ENCODE measurements around the gene UGT1A8.

DNA sequence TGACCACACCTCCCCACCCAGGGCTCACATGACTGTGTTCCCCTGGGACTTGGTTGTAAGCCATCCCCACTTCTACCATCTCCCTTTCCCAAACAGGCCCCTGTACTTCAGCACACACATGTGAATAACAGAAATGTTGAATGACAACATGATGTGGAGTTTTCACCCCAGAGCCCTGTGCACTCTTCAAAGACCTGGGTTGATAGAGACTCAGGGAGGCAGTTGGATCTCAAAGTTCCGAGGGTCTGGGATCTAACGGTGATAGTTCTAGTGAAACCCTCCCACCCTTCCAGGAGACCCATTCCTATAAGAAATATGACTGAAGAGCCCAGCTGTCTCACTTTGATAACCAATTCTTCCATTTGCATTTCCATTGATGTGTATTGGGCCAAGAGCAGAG, 160.6 kb downstream of the UGT1A8 start, which contains the start of gene MROH2A:
- no peak for TF ChIP-seq POLR2A (IDR thresholded peaks at IDR 0.05)
- TF ChIP-seq, protein P1, sequence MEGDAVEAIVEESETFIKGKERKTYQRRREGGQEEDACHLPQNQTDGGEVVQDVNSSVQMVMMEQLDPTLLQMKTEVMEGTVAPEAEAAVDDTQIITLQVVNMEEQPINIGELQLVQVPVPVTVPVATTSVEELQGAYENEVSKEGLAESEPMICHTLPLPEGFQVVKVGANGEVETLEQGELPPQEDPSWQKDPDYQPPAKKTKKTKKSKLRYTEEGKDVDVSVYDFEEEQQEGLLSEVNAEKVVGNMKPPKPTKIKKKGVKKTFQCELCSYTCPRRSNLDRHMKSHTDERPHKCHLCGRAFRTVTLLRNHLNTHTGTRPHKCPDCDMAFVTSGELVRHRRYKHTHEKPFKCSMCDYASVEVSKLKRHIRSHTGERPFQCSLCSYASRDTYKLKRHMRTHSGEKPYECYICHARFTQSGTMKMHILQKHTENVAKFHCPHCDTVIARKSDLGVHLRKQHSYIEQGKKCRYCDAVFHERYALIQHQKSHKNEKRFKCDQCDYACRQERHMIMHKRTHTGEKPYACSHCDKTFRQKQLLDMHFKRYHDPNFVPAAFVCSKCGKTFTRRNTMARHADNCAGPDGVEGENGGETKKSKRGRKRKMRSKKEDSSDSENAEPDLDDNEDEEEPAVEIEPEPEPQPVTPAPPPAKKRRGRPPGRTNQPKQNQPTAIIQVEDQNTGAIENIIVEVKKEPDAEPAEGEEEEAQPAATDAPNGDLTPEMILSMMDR (IDR thresholded peaks at IDR 0.05): no peak

Data from heart left ventricle (tissue), 13 donors.